SK-N-SH (cell line): Measurements from ENCODE around the gene RAPGEF1. TPM values are rescaled to one million over a fixed set of nuclear protein-coding genes. Genes with fewer than 3 reads are reported as not detected.

ENCODE experiments used
- CTCF ChIA-PET: fragments of 300-600, 350-600 bp; formaldehyde crosslinking; extraction: SDS; loops from one replicate; lab custom pipeline; 2021; lab: Yijun Ruan, JAX
- POLR2A ChIA-PET: fragments of 350-600 bp; sonication (Branson Sonifier 250); formaldehyde crosslinking; extraction: SDS; loops from one replicate; lab custom pipeline; 2020; ENCODE audit warnings: antibody characterized with exemption, inconsistent platforms; lab: Yijun Ruan, JAX
- DNase-seq: peaks from one replicate; pipeline ENCODE4 v3.0.0; 2012
- H2AFZ ChIP-seq: fragments of 200-600 bp; sonication (generic); 2 replicates; pipeline ENCODE4 v1.8.1; 2016; ENCODE audit warnings: antibody characterized with exemption, mild to moderate bottlenecking, low read depth
- H3F3A ChIP-seq: fragments of 200-600 bp; sonication (generic); replicated peaks from 2 replicates; pipeline ENCODE3; 2016; ENCODE audit warnings: antibody characterized with exemption, mild to moderate bottlenecking; ENCODE audit not compliant: insufficient read depth
- H3K27ac ChIP-seq, 2 experiments: fragments of 200-500 bp in 1 of 2; fragments of 200-600 bp in 1 of 2; sonication (Bioruptor generic) in 1 of 2; sonication (generic), shearing (Covaris generic) in 1 of 2; 2 replicates each; pipeline versions ENCODE4 v1.5.1 to v1.6.1; 2014 to 2016; ENCODE audit warnings: low read depth in 2 of 2, inconsistent platforms in 1 of 2, low read length in 1 of 2, mild to moderate bottlenecking in 1 of 2, mixed read lengths in 1 of 2
- H3K27me3 ChIP-seq: fragments of 200-600 bp; sonication (generic), shearing (Covaris generic); 2 replicates; pipeline ENCODE4 v1.6.1; 2016; ENCODE audit warnings: mixed run types; ENCODE audit not compliant: insufficient read depth
- H3K36me3 ChIP-seq, 2 experiments: fragments of 200-500 bp in 1 of 2; fragments of 200-600 bp in 1 of 2; sonication (Bioruptor generic) in 1 of 2; sonication (generic) in 1 of 2; replicated peaks in 1 of 2; 2 replicates each; pipeline versions ENCODE3 to v1.5.1; 2014 to 2016; ENCODE audit warnings: low read length in 1 of 2, mild to moderate bottlenecking in 1 of 2; ENCODE audit not compliant: insufficient read depth in 2 of 2, control insufficient read depth in 1 of 2
- H3K4me1 ChIP-seq, 2 experiments: fragments of 200-500 bp in 1 of 2; fragments of 200-600 bp in 1 of 2; sonication (Bioruptor generic) in 1 of 2; sonication (generic), shearing (Covaris generic) in 1 of 2; 2 replicates each; pipeline versions ENCODE4 v1.5.1 to v1.6.1; 2014 to 2016; ENCODE audit warnings: low read depth in 1 of 2, low read length in 1 of 2, mixed run types in 1 of 2; ENCODE audit not compliant: insufficient read depth in 2 of 2, control insufficient read depth in 1 of 2
- H3K4me2 ChIP-seq: fragments of 200-600 bp; sonication (generic), shearing (Covaris generic); 2 replicates; pipeline ENCODE4 v1.6.1; 2017; ENCODE audit warnings: mixed run types
- H3K4me3 ChIP-seq, 2 experiments: fragments of 200-500 bp in 1 of 2; fragments of 200-600 bp in 1 of 2; sonication (Bioruptor generic) in 1 of 2; sonication (generic), shearing (Covaris generic) in 1 of 2; 2 replicates each; pipeline versions ENCODE4 v1.5.1 to v1.8.1; 2014 to 2016; ENCODE audit warnings: low read depth in 2 of 2, inconsistent platforms in 1 of 2, low read length in 1 of 2, mild to moderate bottlenecking in 1 of 2, mixed read lengths in 1 of 2, moderate library complexity in 1 of 2
- H3K79me2 ChIP-seq: fragments of 200-600 bp; sonication (generic); 2 replicates; pipeline ENCODE4 v1.8.1; 2017; ENCODE audit warnings: mild to moderate bottlenecking; ENCODE audit not compliant: insufficient read depth
- H3K9ac ChIP-seq: fragments of 200-600 bp; sonication (generic); 2 replicates; pipeline ENCODE4 v1.6.1; 2017; ENCODE audit warnings: mixed run types
- H3K9me2 ChIP-seq: fragments of 200-600 bp; sonication (generic); 2 replicates; pipeline ENCODE4 v1.6.1; 2017; ENCODE audit warnings: mixed run types
- H3K9me3 ChIP-seq: fragments of 200-600 bp; sonication (generic); 2 replicates; pipeline ENCODE4 v1.6.1; 2017; ENCODE audit warnings: mixed run types, mild to moderate bottlenecking, moderate library complexity
- H4K20me1 ChIP-seq: fragments of 200-600 bp; sonication (generic); 2 replicates; pipeline ENCODE4 v1.6.1; 2017; ENCODE audit warnings: mild to moderate bottlenecking, mixed run types; ENCODE audit not compliant: insufficient read depth
- ELF1 ChIP-seq: IDR thresholded peaks from 2 replicates; pipeline ENCODE4 v1.4.0; 2012
- EZH2phosphoT487 ChIP-seq: fragments of 200-600 bp; sonication (generic); IDR thresholded peaks from 2 replicates; pipeline ENCODE4 v1.6.1; 2017; ENCODE audit warnings: low read depth, mixed run types, mild to moderate bottlenecking, antibody characterized with exemption, moderate library complexity, borderline replicate concordance
- FOSL2 ChIP-seq: IDR thresholded peaks from 2 replicates; pipeline ENCODE4 v1.4.0; 2012; ENCODE audit warnings: low read depth, mild to moderate bottlenecking, moderate library complexity, borderline replicate concordance
- RAD21 ChIP-seq: IDR thresholded peaks from 2 replicates; pipeline ENCODE4 v1.6.1; 2012; ENCODE audit warnings: mild to moderate bottlenecking, low read length
- RCOR1 ChIP-seq: fragments of 150-350 bp; IDR thresholded peaks from 2 replicates; pipeline ENCODE4 v1.6.1; 2017; ENCODE audit warnings: antibody characterized with exemption, low read length
- TCF12 ChIP-seq: IDR thresholded peaks from 2 replicates; pipeline ENCODE4 v1.4.0; 2012
- TEAD4 ChIP-seq: IDR thresholded peaks from 2 replicates; pipeline ENCODE4 v1.4.0; 2012; ENCODE audit warnings: mild to moderate bottlenecking, borderline replicate concordance; ENCODE audit not compliant: insufficient read depth
- WGBS: methylation state at CpG from one replicate; pipeline ENCODE4 v1.1.6; 2017; ENCODE audit warnings: low lambda C conversion rate; 5-methylcytosine and 5-hydroxymethylcytosine counted together
- polyA plus RNA-seq, 3 experiments: library from polyadenylated mRNA; depleted of rRNA; stranded (reverse); fragments of >200 nt; gene quantifications; 2 replicates each; pipeline ENCODE4 v1.2.3, GENCODE V29; 2012
- TF ChIP-seq, protein P1 (sequence below): IDR thresholded peaks from 2 replicates; pipeline ENCODE4 v1.4.0; 2012; ENCODE audit warnings: low read depth, borderline replicate concordance
- TF ChIP-seq, protein P2 (sequence below): IDR thresholded peaks from 2 replicates; pipeline ENCODE4 v1.6.1; 2012; ENCODE audit warnings: mild to moderate bottlenecking, low read depth, low read length, moderate library complexity
- TF ChIP-seq, protein P3 (sequence below): IDR thresholded peaks from 2 replicates; pipeline ENCODE4 v1.4.0; 2012; ENCODE audit warnings: low read depth

The RAPGEF1 gene
- polyA plus RNA-seq, 1 of the 3 experiments (the other 2 are of a cell fraction): 26.2 TPM

DNA sequence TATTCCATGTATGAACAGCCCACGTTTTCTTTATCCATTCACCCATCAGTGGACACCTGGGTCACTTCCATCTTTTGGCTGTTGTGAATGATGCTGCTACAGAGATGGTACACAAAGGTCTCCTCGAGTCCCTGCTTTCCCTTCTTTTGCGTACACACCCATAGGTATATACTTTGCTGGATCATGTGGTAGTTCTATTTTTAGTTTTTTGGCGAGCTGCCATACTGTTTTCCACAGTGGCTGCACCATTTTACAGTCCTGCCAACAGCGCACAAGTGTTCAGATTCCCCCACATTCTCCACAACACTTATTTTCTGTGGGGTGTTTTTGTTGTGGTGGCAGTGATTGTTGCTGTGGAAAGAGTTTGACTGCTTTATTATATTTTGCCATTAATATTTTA, 16.2 kb downstream of the RAPGEF1 start:
- ChIA-PET POLR2A (no interaction called here), CTCF (interaction anchor here (1.4 kb wide), 1 partner anchor 17 kb away, joined by 5 read pairs; no protein-coding TSS in a partner anchor)
- no peak overlapping the region for H3K4me2 ChIP-seq

DNA sequence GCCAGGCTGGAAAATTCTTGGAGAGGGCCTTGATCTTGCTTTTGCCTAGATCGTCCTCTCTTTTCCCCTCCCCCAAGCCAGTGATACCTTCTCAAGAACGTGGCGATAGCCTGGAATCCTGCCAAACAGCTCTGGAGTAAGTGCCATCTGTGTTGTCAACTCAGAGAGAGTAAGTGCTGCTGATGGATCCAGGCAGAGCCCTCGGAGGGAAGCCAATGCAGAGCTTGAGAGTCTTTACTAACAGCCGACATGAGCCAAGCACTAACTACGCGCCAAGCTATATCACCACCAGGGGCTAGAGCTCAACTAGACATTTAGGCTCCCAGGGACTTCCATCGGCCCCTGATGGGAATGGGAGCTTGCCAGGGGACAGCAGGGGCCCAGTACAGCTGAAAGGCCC, 17.6 kb downstream of the RAPGEF1 start:
- H3K4me1 ChIP-seq: peaks cover 4 to 9% of the 10 kb centered on the region in 2 experiments; a peak in 3 of 4 replicates
- no peaks in the 10 kb centered on the region for H3K27me3 ChIP-seq
- peak; percentile 40 for DNase-seq
- CTCF ChIA-PET: interaction anchor here (1.3 to 2.0 kb wide), 3 partner anchors 10 to 131 kb away, joined by 5 to 7 read pairs (median 6); no protein-coding TSS in a partner anchor
- no peak overlapping the region for H3K27ac ChIP-seq
- H3K9me3 ChIP-seq: no peaks in the 10 kb centered on the region
- TF ChIP-seq TCF12 (no peak), FOSL2 (no peak), EZH2phosphoT487 (no peak), ELF1 (no peak), TEAD4 (no peak)
- TF ChIP-seq, protein P1, sequence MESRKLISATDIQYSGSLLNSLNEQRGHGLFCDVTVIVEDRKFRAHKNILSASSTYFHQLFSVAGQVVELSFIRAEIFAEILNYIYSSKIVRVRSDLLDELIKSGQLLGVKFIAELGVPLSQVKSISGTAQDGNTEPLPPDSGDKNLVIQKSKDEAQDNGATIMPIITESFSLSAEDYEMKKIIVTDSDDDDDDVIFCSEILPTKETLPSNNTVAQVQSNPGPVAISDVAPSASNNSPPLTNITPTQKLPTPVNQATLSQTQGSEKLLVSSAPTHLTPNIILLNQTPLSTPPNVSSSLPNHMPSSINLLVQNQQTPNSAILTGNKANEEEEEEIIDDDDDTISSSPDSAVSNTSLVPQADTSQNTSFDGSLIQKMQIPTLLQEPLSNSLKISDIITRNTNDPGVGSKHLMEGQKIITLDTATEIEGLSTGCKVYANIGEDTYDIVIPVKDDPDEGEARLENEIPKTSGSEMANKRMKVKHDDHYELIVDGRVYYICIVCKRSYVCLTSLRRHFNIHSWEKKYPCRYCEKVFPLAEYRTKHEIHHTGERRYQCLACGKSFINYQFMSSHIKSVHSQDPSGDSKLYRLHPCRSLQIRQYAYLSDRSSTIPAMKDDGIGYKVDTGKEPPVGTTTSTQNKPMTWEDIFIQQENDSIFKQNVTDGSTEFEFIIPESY: no peak
- no peaks in the 10 kb centered on the region for H3K36me3 ChIP-seq
- peaks cover 34% of the 10 kb centered on the region for H4K20me1 ChIP-seq
- H2AFZ ChIP-seq: no peak overlapping the region
- H3K4me3 ChIP-seq: no peak overlapping the region
- H3K9ac ChIP-seq: no peak overlapping the region
- H3F3A ChIP-seq: no peaks in the 10 kb centered on the region
- peaks cover 78% of the 10 kb centered on the region for H3K79me2 ChIP-seq
- H3K4me2 ChIP-seq: no peak overlapping the region
- 89% methylated on average over 5 of the region's 8 CpGs for WGBS
- H3K9me2 ChIP-seq: no peaks in the 10 kb centered on the region
- POLR2A ChIA-PET: no interaction called here

More for the DNA sequence above, 16.2 kb downstream of the RAPGEF1 start:
- Histone ChIP-seq H4K20me1 (peaks cover 37% of the 10 kb centered on the region), H3K9ac (no peak overlapping the region), H3F3A (no peaks in the 10 kb centered on the region), H3K4me3 (no peak overlapping the region), H3K27me3 (no peaks in the 10 kb centered on the region), H3K9me2 (no peaks in the 10 kb centered on the region), H3K36me3 (no peaks in the 10 kb centered on the region), H3K4me1 (peaks cover 16 to 17% of the 10 kb centered on the region in 2 experiments; a peak in 3 of 4 replicates), H3K27ac (no peak overlapping the region), H3K79me2 (peaks cover 77% of the 10 kb centered on the region), H2AFZ (no peak overlapping the region), H3K9me3 (no peaks in the 10 kb centered on the region)
- no peak for DNase-seq
- TF ChIP-seq RAD21 (no peak), RCOR1 (no peak)
- TF ChIP-seq, protein P2, sequence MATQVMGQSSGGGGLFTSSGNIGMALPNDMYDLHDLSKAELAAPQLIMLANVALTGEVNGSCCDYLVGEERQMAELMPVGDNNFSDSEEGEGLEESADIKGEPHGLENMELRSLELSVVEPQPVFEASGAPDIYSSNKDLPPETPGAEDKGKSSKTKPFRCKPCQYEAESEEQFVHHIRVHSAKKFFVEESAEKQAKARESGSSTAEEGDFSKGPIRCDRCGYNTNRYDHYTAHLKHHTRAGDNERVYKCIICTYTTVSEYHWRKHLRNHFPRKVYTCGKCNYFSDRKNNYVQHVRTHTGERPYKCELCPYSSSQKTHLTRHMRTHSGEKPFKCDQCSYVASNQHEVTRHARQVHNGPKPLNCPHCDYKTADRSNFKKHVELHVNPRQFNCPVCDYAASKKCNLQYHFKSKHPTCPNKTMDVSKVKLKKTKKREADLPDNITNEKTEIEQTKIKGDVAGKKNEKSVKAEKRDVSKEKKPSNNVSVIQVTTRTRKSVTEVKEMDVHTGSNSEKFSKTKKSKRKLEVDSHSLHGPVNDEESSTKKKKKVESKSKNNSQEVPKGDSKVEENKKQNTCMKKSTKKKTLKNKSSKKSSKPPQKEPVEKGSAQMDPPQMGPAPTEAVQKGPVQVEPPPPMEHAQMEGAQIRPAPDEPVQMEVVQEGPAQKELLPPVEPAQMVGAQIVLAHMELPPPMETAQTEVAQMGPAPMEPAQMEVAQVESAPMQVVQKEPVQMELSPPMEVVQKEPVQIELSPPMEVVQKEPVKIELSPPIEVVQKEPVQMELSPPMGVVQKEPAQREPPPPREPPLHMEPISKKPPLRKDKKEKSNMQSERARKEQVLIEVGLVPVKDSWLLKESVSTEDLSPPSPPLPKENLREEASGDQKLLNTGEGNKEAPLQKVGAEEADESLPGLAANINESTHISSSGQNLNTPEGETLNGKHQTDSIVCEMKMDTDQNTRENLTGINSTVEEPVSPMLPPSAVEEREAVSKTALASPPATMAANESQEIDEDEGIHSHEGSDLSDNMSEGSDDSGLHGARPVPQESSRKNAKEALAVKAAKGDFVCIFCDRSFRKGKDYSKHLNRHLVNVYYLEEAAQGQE: no peak
- TF ChIP-seq, protein P3, sequence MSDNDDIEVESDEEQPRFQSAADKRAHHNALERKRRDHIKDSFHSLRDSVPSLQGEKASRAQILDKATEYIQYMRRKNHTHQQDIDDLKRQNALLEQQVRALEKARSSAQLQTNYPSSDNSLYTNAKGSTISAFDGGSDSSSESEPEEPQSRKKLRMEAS: no peak
- WGBS: 82% methylated on average over 5 of the region's 5 CpGs
